H9 (cell line): ENCODE data around the gene MBTPS1. TPM values are rescaled to one million over a fixed set of nuclear protein-coding genes. Genes with fewer than 3 reads are reported as not detected.

Experiments used
- DNase-seq: peaks from one replicate; pipeline ENCODE4 v3.0.0-alpha.2; 2017
- H2AFZ ChIP-seq: one replicate; pipeline ENCODE4 v1.6.1; 2013; ENCODE audit warnings: mild to moderate bottlenecking, low read length, control low read depth, moderate library complexity
- H2AK5ac ChIP-seq: 2 replicates; pipeline ENCODE4 v1.6.1; 2013; ENCODE audit warnings: low read length, control low read depth, mixed read lengths; ENCODE audit not compliant: insufficient read length
- H2BK120ac ChIP-seq: one replicate; pipeline ENCODE4 v1.6.1; 2013; ENCODE audit warnings: low read depth, mild to moderate bottlenecking, low read length, control low read depth, inconsistent platforms; ENCODE audit not compliant: poor library complexity, severe bottlenecking
- H2BK12ac ChIP-seq: 2 replicates; pipeline ENCODE4 v1.6.1; 2013; ENCODE audit warnings: low read length, control low read depth, mixed read lengths, low read depth; ENCODE audit not compliant: insufficient read length
- H2BK15ac ChIP-seq: 2 replicates; pipeline ENCODE4 v1.6.1; 2013; ENCODE audit warnings: low read depth, low read length, control low read depth
- H2BK20ac ChIP-seq: one replicate; pipeline ENCODE4 v1.6.1; 2013; ENCODE audit warnings: low read depth, mild to moderate bottlenecking, low read length, control low read depth, inconsistent platforms; ENCODE audit not compliant: poor library complexity, severe bottlenecking
- H2BK5ac ChIP-seq: 2 replicates; pipeline ENCODE4 v1.6.1; 2013; ENCODE audit warnings: low read length, control low read depth, mixed read lengths; ENCODE audit not compliant: insufficient read length
- H3K14ac ChIP-seq: 2 replicates; pipeline ENCODE4 v1.6.1; 2013; ENCODE audit warnings: low read length, control low read depth; ENCODE audit not compliant: insufficient read depth
- H3K18ac ChIP-seq: 2 replicates; pipeline ENCODE4 v1.6.1; 2013; ENCODE audit warnings: low read depth, mild to moderate bottlenecking, mixed read lengths, low read length, control low read depth; ENCODE audit not compliant: insufficient read length
- H3K23ac ChIP-seq: 2 replicates; pipeline ENCODE4 v1.6.1; 2013; ENCODE audit warnings: low read length, control low read depth, mixed read lengths, low read depth; ENCODE audit not compliant: insufficient read length
- H3K23me2 ChIP-seq: 2 replicates; pipeline ENCODE4 v1.6.1; 2013; ENCODE audit warnings: low read depth, mild to moderate bottlenecking, mixed read lengths, low read length, control low read depth; ENCODE audit not compliant: insufficient read length, poor library complexity, severe bottlenecking
- H3K27ac ChIP-seq: 2 replicates; pipeline ENCODE4 v1.5.1; 2013; ENCODE audit warnings: low read length, control low read depth, mixed read lengths, low read depth; ENCODE audit not compliant: insufficient read length
- H3K27me3 ChIP-seq: 2 replicates; pipeline ENCODE4 v1.6.1; 2013; ENCODE audit warnings: low read length, control low read depth, inconsistent platforms; ENCODE audit not compliant: insufficient read depth
- H3K4ac ChIP-seq: 2 replicates; pipeline ENCODE4 v1.6.1; 2013; ENCODE audit warnings: low read depth, mild to moderate bottlenecking, control low read depth, inconsistent platforms, low read length, moderate library complexity
- H3K4me1 ChIP-seq: 2 replicates; pipeline ENCODE4 v1.6.1; 2013; ENCODE audit warnings: low read length, control low read depth, inconsistent platforms; ENCODE audit not compliant: insufficient read depth
- H3K4me2 ChIP-seq: 2 replicates; pipeline ENCODE4 v1.6.1; 2013; ENCODE audit warnings: low read length, control low read depth, mixed read lengths; ENCODE audit not compliant: insufficient read length, insufficient read depth
- H3K56ac ChIP-seq: 2 replicates; pipeline ENCODE4 v1.6.1; 2013; ENCODE audit warnings: low read depth, mild to moderate bottlenecking, mixed read lengths, low read length, control low read depth; ENCODE audit not compliant: insufficient read length
- H3K79me1 ChIP-seq: 2 replicates; pipeline ENCODE4 v1.6.1; 2013; ENCODE audit warnings: low read depth, mild to moderate bottlenecking, moderate library complexity, low read length, control low read depth, inconsistent platforms; ENCODE audit not compliant: insufficient read depth, poor library complexity, severe bottlenecking
- H3K79me2 ChIP-seq: 2 replicates; pipeline ENCODE4 v1.6.1; 2013; ENCODE audit warnings: low read length, control low read depth, inconsistent platforms; ENCODE audit not compliant: insufficient read depth
- H3K9ac ChIP-seq: 2 replicates; pipeline ENCODE4 v1.6.1; 2013; ENCODE audit warnings: low read length, control low read depth, mixed read lengths; ENCODE audit not compliant: insufficient read length; ENCODE audit errors: extremely low read depth
- H3K9me3 ChIP-seq: one replicate; pipeline ENCODE4 v1.6.1; 2013; ENCODE audit warnings: low read depth, low read length, inconsistent platforms; ENCODE audit not compliant: control insufficient read depth
- H3T11ph ChIP-seq: one replicate; pipeline ENCODE4 v1.6.1; 2013; ENCODE audit warnings: mild to moderate bottlenecking, low read length, control low read depth, inconsistent platforms
- H4K20me1 ChIP-seq: one replicate; pipeline ENCODE4 v1.6.1; 2013; ENCODE audit not compliant: control insufficient read depth, insufficient read length, insufficient read depth
- H4K5ac ChIP-seq: 2 replicates; pipeline ENCODE4 v1.6.1; 2013; ENCODE audit warnings: low read depth, mild to moderate bottlenecking, mixed read lengths, low read length, control low read depth; ENCODE audit not compliant: insufficient read length
- H4K8ac ChIP-seq: replicated peaks from 2 replicates; pipeline ENCODE4 v1.6.1; 2013; ENCODE audit warnings: low read length, control low read depth, mixed read lengths, low read depth; ENCODE audit not compliant: insufficient read length
- H4K91ac ChIP-seq: 2 replicates; pipeline ENCODE4 v1.6.1; 2013; ENCODE audit warnings: low read depth, mild to moderate bottlenecking, moderate library complexity, mixed read lengths, low read length, control low read depth; ENCODE audit not compliant: insufficient read length
- H3K27ac Mint-ChIP-seq, 3 experiments: 2 replicates in 2 of 3; 3 replicates in 1 of 3; pipeline ENCODE4 v1.8.0; 2020 to 2021; ENCODE audit warnings: mixed read lengths in 3 of 3, mild to moderate bottlenecking in 1 of 3, moderate library complexity in 1 of 3
- H3K27me3 Mint-ChIP-seq: 2 replicates; pipeline ENCODE4 v1.8.0; 2021; ENCODE audit warnings: low read depth, mild to moderate bottlenecking, moderate library complexity, mixed read lengths
- H3K36me3 Mint-ChIP-seq, 3 experiments: 2 replicates in 2 of 3; 3 replicates in 1 of 3; pipeline ENCODE4 v1.8.0; 2020 to 2021; ENCODE audit warnings: low read depth in 3 of 3, mixed read lengths in 3 of 3; ENCODE audit not compliant: insufficient read depth in 1 of 3
- H3K4me1 Mint-ChIP-seq, 2 experiments: 2 replicates each; pipeline ENCODE4 v1.8.0; 2020; ENCODE audit warnings: mixed read lengths in 2 of 2
- H3K4me3 Mint-ChIP-seq, 2 experiments: 2 replicates in 1 of 2; 3 replicates in 1 of 2; pipeline ENCODE4 v1.8.0; 2020 to 2021; ENCODE audit warnings: mild to moderate bottlenecking in 2 of 2, mixed read lengths in 2 of 2, moderate library complexity in 1 of 2
- H3K9me3 Mint-ChIP-seq, 2 experiments: 2 replicates in 1 of 2; 3 replicates in 1 of 2; pipeline ENCODE4 v1.8.0; 2020; ENCODE audit warnings: mild to moderate bottlenecking in 2 of 2, mixed read lengths in 2 of 2, moderate library complexity in 1 of 2
- WGBS: extraction: QIAGEN DNeasy Blood & Tissue Kit; methylation state at CpG from one replicate; pipeline ENCODE4 v1.1.7; 2013; ENCODE audit warnings: missing lambda C conversion rate, low lambda C conversion rate, mixed read lengths; ENCODE audit not compliant: insufficient read length; ENCODE audit errors: extremely low coverage; 5-methylcytosine and 5-hydroxymethylcytosine counted together
- total RNA-seq: library from RNA; stranded (reverse); gene quantifications from 2 replicates; pipeline ENCODE4 v1.2.1, GENCODE V29; 2021
- TF ChIP-seq, protein P1 (sequence below): fragments of 200-600 bp; sonication (generic); conservative IDR thresholded peaks from 3 replicates; pipeline ENCODE4 v1.8.0; 2021; ENCODE audit warnings: antibody characterized with exemption, mild to moderate bottlenecking

The MBTPS1 gene
- total RNA-seq, 1 experiment from 2014 or later = 48.7 TPM

DNA sequence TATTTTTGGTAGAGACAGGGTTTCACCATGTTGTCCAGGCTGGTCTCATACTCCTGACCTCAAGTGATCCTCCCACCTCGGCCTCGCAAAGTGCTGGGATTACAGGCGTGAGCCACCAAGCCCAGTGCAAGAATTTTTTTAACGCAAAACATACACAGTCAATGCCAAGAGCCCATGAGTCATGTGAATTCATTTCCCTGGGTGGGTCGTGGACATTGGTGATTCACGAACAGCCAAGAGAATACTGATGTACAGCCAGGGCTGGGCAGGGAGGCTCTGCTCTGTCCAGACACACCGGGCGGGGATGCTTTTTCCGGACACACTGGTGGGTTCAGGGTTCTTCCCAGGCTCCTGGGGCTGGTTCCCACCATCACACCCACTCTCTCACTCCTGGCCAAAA is 91.9 kb downstream of the MBTPS1 start:
- WGBS = no CpG with 5 or more reads among the region's 9 CpGs
- peaks cover 23 to 32% of the 10 kb centered on the region in 2 experiments for H3K4me1 Mint-ChIP-seq
- no peak overlapping the region for H2BK120ac ChIP-seq
- TF ChIP-seq, protein P1, sequence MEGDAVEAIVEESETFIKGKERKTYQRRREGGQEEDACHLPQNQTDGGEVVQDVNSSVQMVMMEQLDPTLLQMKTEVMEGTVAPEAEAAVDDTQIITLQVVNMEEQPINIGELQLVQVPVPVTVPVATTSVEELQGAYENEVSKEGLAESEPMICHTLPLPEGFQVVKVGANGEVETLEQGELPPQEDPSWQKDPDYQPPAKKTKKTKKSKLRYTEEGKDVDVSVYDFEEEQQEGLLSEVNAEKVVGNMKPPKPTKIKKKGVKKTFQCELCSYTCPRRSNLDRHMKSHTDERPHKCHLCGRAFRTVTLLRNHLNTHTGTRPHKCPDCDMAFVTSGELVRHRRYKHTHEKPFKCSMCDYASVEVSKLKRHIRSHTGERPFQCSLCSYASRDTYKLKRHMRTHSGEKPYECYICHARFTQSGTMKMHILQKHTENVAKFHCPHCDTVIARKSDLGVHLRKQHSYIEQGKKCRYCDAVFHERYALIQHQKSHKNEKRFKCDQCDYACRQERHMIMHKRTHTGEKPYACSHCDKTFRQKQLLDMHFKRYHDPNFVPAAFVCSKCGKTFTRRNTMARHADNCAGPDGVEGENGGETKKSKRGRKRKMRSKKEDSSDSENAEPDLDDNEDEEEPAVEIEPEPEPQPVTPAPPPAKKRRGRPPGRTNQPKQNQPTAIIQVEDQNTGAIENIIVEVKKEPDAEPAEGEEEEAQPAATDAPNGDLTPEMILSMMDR = no peak
- H3K79me1 ChIP-seq = no peaks in the 10 kb centered on the region
- H3K27ac Mint-ChIP-seq = no peak overlapping the region
- H2BK15ac ChIP-seq = no peak overlapping the region
- no peak overlapping the region for H3T11ph ChIP-seq
- H2BK12ac ChIP-seq = no peak overlapping the region
- no peak overlapping the region for H3K4me3 Mint-ChIP-seq
- no peaks in the 10 kb centered on the region for H3K9me3 ChIP-seq
- H3K27me3 Mint-ChIP-seq = peaks cover 27% of the 10 kb centered on the region
- no peak overlapping the region for H3K27ac ChIP-seq
- no peak overlapping the region for H4K5ac ChIP-seq
- no peaks in the 10 kb centered on the region for H3K79me2 ChIP-seq
- peaks cover 6 to 16% (median 8%) of the 10 kb centered on the region in 3 experiments for H3K36me3 Mint-ChIP-seq
- no peaks in the 10 kb centered on the region for H4K20me1 ChIP-seq
- H3K4me1 ChIP-seq = no peaks in the 10 kb centered on the region; the same call in 1 of the 2 replicates
- H4K91ac ChIP-seq = no peak overlapping the region
- H4K8ac ChIP-seq = no peak overlapping the region
- H3K23me2 ChIP-seq = no peaks in the 10 kb centered on the region
- H2AK5ac ChIP-seq = no peak overlapping the region
- H2BK5ac ChIP-seq = no peak overlapping the region
- H3K9ac ChIP-seq = no peak overlapping the region
- no peak overlapping the region for H3K23ac ChIP-seq
- H3K4ac ChIP-seq = no peak overlapping the region
- no peak for DNase-seq
- H2AFZ ChIP-seq = no peak overlapping the region
- H3K56ac ChIP-seq = no peak overlapping the region
- peaks cover 11 to 23% of the 10 kb centered on the region in 2 experiments for H3K9me3 Mint-ChIP-seq
- H2BK20ac ChIP-seq = no peak overlapping the region
- H3K18ac ChIP-seq = no peak overlapping the region
- no peak overlapping the region for H3K4me2 ChIP-seq
- no peaks in the 10 kb centered on the region for H3K27me3 ChIP-seq
- no peak overlapping the region for H3K14ac ChIP-seq
